NT2/D1 (cell line): ENCODE measurements around the gene NAB1.

ENCODE experiments used
- DNase-seq: peaks from one replicate; pipeline ENCODE4 v3.0.0-alpha.2; 2011; ENCODE audit warnings: low read depth, low spot score
- H3K27me3 ChIP-seq: 2 replicates; pipeline ENCODE4 v1.6.0; 2011; ENCODE audit warnings: mild to moderate bottlenecking; ENCODE audit not compliant: insufficient read length, insufficient read depth
- H3K36me3 ChIP-seq: 2 replicates; pipeline ENCODE4 v1.6.1; 2011; ENCODE audit warnings: mild to moderate bottlenecking, low read length, mixed read lengths; ENCODE audit not compliant: insufficient read depth, insufficient read length
- H3K4me1 ChIP-seq: 2 replicates; pipeline ENCODE4 v1.5.1; 2011; ENCODE audit not compliant: insufficient read depth, insufficient read length
- H3K4me3 ChIP-seq: 2 replicates; pipeline ENCODE4 v1.5.1; 2011; ENCODE audit warnings: low read depth; ENCODE audit not compliant: insufficient read length
- H3K9ac ChIP-seq: 2 replicates; pipeline ENCODE4 v1.6.0; 2011; ENCODE audit warnings: low read depth; ENCODE audit not compliant: insufficient read length
- H3K9me3 ChIP-seq: 2 replicates; pipeline ENCODE4 v1.5.1; 2011; ENCODE audit warnings: mild to moderate bottlenecking, low read length; ENCODE audit not compliant: insufficient read depth
- SUZ12 ChIP-seq: IDR thresholded peaks from 2 replicates; pipeline ENCODE4 v1.6.1; 2011; ENCODE audit not compliant: insufficient read length, insufficient read depth; ENCODE audit errors: extremely low read depth
- YY1 ChIP-seq: IDR thresholded peaks from 2 replicates; pipeline ENCODE4 v1.6.1; 2011; ENCODE audit not compliant: insufficient read length, insufficient read depth
- ZNF274 ChIP-seq: IDR thresholded peaks from 2 replicates; pipeline ENCODE4 v1.6.1; 2011; ENCODE audit warnings: mild to moderate bottlenecking, low read depth, low read length

The NAB1 gene

GRCh38 chr2:190723397-190724090 lies 74.7 kb downstream of the NAB1 start:
- no peak overlapping the region for H3K9ac ChIP-seq
- TF ChIP-seq SUZ12: no peak
- no peak for TF ChIP-seq YY1
- TF ChIP-seq ZNF274: no peak
- H3K36me3 ChIP-seq: no peaks in the 10 kb centered on the region
- no peaks in the 10 kb centered on the region for H3K27me3 ChIP-seq
- H3K9me3 ChIP-seq: no peaks in the 10 kb centered on the region
- H3K4me1 ChIP-seq: no peaks in the 10 kb centered on the region
- no peak for DNase-seq
- no peak overlapping the region for H3K4me3 ChIP-seq

- no peaks in the 10 kb centered on the region for H3K27me3 ChIP-seq
- H3K4me1 ChIP-seq: no peaks in the 10 kb centered on the region
- TF ChIP-seq YY1: no peak
- no peak for TF ChIP-seq ZNF274
- no peak for TF ChIP-seq SUZ12
- DNase-seq: no peak
- no peak overlapping the region for H3K9ac ChIP-seq
- H3K9me3 ChIP-seq: 0 out of 2 replicates have a peak, but pooled peaks cover 6% of the 10 kb centered on the region
- no peak overlapping the region for H3K4me3 ChIP-seq
- H3K36me3 ChIP-seq: no peaks in the 10 kb centered on the region
Observed at GRCh38 chr2:190726255-190726654, 77.4 kb downstream of the NAB1 start.

GRCh38 chr2:190736355-190736754 lies 87.5 kb downstream of the NAB1 start:
- no peak for DNase-seq
- no peaks in the 10 kb centered on the region for H3K27me3 ChIP-seq
- H3K9me3 ChIP-seq: no peaks in the 10 kb centered on the region
- no peak overlapping the region for H3K4me3 ChIP-seq
- TF ChIP-seq ZNF274 (no peak), SUZ12 (no peak), YY1 (no peak)
- no peaks in the 10 kb centered on the region for H3K4me1 ChIP-seq
- no peaks in the 10 kb centered on the region for H3K36me3 ChIP-seq
- H3K9ac ChIP-seq: no peak overlapping the region

GRCh38 chr2:190740449-190740848 lies 91.6 kb downstream of the NAB1 start:
- Histone ChIP-seq H3K36me3 (no peaks in the 10 kb centered on the region), H3K4me3 (no peak overlapping the region), H3K27me3 (no peaks in the 10 kb centered on the region), H3K9me3 (no peaks in the 10 kb centered on the region), H3K4me1 (no peaks in the 10 kb centered on the region), H3K9ac (no peak overlapping the region)
- TF ChIP-seq SUZ12: no peak
- TF ChIP-seq ZNF274: no peak
- no peak for DNase-seq
